Neural cell (in vitro differentiated cells): ENCODE data around the gene C11orf21.

Experiments used
- CTCF ChIP-seq: fragments of 450-650 bp; IDR thresholded peaks from 2 replicates; pipeline ENCODE4 v1.5.1; 2014; ENCODE audit warnings: antibody characterized with exemption, mild to moderate bottlenecking, moderate library complexity; ENCODE audit not compliant: poor library complexity, severe bottlenecking
- RAD21 ChIP-seq: fragments of 450-650 bp; conservative IDR thresholded peaks from 2 replicates; pipeline ENCODE4 v1.6.1; 2014; ENCODE audit warnings: antibody characterized with exemption, mild to moderate bottlenecking, moderate library complexity

DNA sequence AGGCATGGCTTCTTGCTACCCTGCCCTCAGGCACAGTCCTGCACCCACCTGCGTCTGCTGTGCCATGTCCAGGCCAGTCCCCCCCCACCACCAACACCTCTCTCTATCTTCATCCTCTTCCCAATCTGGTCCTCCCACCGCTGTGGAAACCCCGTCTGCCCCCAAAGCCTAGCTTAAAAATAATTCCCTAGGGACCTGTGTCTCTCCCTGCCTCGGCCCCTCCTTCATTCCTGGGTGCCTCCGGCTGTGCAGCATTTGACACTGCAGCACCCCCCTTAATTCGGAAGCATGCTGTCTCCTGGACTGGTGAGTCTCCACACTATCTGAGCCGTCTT is 28.8 kb downstream of the C11orf21 start:
- TF ChIP-seq RAD21 (no peak), CTCF (no peak)
